HCT116 (cell line): ENCODE measurements around the gene TACC2.

ENCODE experiments used
- ATF3 ChIP-seq: IDR thresholded peaks from 2 replicates; pipeline ENCODE4 v1.6.1; 2012
- CTCF ChIP-seq, 3 experiments: fragments of 200-600 bp in 1 of 3; sonication (generic) in 1 of 3; IDR thresholded peaks in 2 of 3; conservative IDR thresholded peaks in 1 of 3; 2 replicates each; pipeline ENCODE4 v1.5.1; 2012 to 2017; ENCODE audit warnings: low read depth in 2 of 3, low read length in 2 of 3, antibody characterized with exemption in 1 of 3, borderline replicate concordance in 1 of 3, control low read depth in 1 of 3, mild to moderate bottlenecking in 1 of 3, mixed read lengths in 1 of 3, mixed run types in 1 of 3, moderate library complexity in 1 of 3; ENCODE audit not compliant: insufficient read depth in 1 of 3
- MAX ChIP-seq: IDR thresholded peaks from 2 replicates; pipeline ENCODE4 v1.6.1; 2012

- no peak for TF ChIP-seq MAX
- TF ChIP-seq ATF3 = no peak
- no peak for TF ChIP-seq CTCF (IDR thresholded peaks at IDR 0.05 in 2 of 3, conservative IDR thresholded peaks at IDR 0.05 in 1 of 3; ENCODE audit: borderline replicate concordance in 1 of 3, insufficient read depth in 1 of 3, low read depth in 2 of 3, low read length in 2 of 3)
These were observed 308.6 kb downstream of the TACC2 start for GRCh38 chr10:122297583-122297982.
